ENCODE data around the gene DNAH2. TPM values are rescaled to one million over a fixed set of nuclear protein-coding genes. Genes with fewer than 3 reads are reported as not detected.

Gene DNAH2
- total and polyA plus RNA-seq, 9 of the 15 experiments (the other 6 are each of a cell fraction or from before 2014, with no cell fraction given), result 0.03 TPM; not detected in 8

- TF ChIP-seq POLR2B (IDR thresholded peaks at IDR 0.05; ENCODE audit: low read depth, partially characterized antibody) (no peak), NONO (IDR thresholded peaks at IDR 0.05; ENCODE audit: low read depth in 2 of 2, low read length in 1 of 2) (peak in 1 of 2 experiments; percentile 87; a peak in 2 of 4 replicates), ZNF24 (IDR thresholded peaks at IDR 0.05) (no peak), GATA2 (CRISPR knock-in tag; IDR thresholded peaks at IDR 0.05) (no peak), DNMT1 (IDR thresholded peaks at IDR 0.05) (no peak), FOXA3 (CRISPR knock-in tag; conservative IDR thresholded peaks at IDR 0.05 in 1 of 2, IDR thresholded peaks at IDR 0.05 in 1 of 2) (no peak), PHF21A (IDR thresholded peaks at IDR 0.05; ENCODE audit: borderline replicate concordance, low read depth) (no peak), ZNF583 (CRISPR knock-in tag; IDR thresholded peaks at IDR 0.05) (no peak), PHB (CRISPR knock-in tag; IDR thresholded peaks at IDR 0.05) (no peak), ZFP1 (CRISPR knock-in tag; IDR thresholded peaks at IDR 0.05) (no peak), EP300 (IDR thresholded peaks at IDR 0.05; ENCODE audit: low read length) (no peak), ZNF766 (CRISPR knock-in tag; conservative IDR thresholded peaks at IDR 0.05) (no peak), JUND (IDR thresholded peaks at IDR 0.05; ENCODE audit: borderline replicate concordance, low read depth, low read length) (peak; percentile 64), JUND (tag; IDR thresholded peaks at IDR 0.05; ENCODE audit: borderline replicate concordance, low read depth, low read length) (no peak), BRD4 (IDR thresholded peaks at IDR 0.05) (no peak), HDAC3 (IDR thresholded peaks at IDR 0.05; ENCODE audit: borderline replicate concordance, partially characterized antibody) (no peak), TCF7L2 (IDR thresholded peaks at IDR 0.05; ENCODE audit: low read depth, low read length) (peak; percentile 82), CBFB (CRISPR knock-in tag; IDR thresholded peaks at IDR 0.05) (no peak), MAFG (tag; conservative IDR thresholded peaks at IDR 0.05) (no peak)
- TF ChIP-seq, protein P1, sequence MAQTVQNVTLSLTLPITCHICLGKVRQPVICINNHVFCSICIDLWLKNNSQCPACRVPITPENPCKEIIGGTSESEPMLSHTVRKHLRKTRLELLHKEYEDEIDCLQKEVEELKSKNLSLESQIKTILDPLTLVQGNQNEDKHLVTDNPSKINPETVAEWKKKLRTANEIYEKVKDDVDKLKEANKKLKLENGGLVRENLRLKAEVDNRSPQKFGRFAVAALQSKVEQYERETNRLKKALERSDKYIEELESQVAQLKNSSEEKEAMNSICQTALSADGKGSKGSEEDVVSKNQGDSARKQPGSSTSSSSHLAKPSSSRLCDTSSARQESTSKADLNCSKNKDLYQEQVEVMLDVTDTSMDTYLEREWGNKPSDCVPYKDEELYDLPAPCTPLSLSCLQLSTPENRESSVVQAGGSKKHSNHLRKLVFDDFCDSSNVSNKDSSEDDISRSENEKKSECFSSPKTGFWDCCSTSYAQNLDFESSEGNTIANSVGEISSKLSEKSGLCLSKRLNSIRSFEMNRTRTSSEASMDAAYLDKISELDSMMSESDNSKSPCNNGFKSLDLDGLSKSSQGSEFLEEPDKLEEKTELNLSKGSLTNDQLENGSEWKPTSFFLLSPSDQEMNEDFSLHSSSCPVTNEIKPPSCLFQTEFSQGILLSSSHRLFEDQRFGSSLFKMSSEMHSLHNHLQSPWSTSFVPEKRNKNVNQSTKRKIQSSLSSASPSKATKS (CRISPR knock-in tag; IDR thresholded peaks at IDR 0.05), result no peak
- TF ChIP-seq, protein P2, sequence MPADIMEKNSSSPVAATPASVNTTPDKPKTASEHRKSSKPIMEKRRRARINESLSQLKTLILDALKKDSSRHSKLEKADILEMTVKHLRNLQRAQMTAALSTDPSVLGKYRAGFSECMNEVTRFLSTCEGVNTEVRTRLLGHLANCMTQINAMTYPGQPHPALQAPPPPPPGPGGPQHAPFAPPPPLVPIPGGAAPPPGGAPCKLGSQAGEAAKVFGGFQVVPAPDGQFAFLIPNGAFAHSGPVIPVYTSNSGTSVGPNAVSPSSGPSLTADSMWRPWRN (IDR thresholded peaks at IDR 0.05; ENCODE audit: low read depth), result no peak
- TF ChIP-seq, protein P3, sequence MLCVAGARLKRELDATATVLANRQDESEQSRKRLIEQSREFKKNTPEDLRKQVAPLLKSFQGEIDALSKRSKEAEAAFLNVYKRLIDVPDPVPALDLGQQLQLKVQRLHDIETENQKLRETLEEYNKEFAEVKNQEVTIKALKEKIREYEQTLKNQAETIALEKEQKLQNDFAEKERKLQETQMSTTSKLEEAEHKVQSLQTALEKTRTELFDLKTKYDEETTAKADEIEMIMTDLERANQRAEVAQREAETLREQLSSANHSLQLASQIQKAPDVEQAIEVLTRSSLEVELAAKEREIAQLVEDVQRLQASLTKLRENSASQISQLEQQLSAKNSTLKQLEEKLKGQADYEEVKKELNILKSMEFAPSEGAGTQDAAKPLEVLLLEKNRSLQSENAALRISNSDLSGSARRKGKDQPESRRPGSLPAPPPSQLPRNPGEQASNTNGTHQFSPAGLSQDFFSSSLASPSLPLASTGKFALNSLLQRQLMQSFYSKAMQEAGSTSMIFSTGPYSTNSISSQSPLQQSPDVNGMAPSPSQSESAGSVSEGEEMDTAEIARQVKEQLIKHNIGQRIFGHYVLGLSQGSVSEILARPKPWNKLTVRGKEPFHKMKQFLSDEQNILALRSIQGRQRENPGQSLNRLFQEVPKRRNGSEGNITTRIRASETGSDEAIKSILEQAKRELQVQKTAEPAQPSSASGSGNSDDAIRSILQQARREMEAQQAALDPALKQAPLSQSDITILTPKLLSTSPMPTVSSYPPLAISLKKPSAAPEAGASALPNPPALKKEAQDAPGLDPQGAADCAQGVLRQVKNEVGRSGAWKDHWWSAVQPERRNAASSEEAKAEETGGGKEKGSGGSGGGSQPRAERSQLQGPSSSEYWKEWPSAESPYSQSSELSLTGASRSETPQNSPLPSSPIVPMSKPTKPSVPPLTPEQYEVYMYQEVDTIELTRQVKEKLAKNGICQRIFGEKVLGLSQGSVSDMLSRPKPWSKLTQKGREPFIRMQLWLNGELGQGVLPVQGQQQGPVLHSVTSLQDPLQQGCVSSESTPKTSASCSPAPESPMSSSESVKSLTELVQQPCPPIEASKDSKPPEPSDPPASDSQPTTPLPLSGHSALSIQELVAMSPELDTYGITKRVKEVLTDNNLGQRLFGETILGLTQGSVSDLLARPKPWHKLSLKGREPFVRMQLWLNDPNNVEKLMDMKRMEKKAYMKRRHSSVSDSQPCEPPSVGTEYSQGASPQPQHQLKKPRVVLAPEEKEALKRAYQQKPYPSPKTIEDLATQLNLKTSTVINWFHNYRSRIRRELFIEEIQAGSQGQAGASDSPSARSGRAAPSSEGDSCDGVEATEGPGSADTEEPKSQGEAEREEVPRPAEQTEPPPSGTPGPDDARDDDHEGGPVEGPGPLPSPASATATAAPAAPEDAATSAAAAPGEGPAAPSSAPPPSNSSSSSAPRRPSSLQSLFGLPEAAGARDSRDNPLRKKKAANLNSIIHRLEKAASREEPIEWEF (CRISPR knock-in tag; IDR thresholded peaks at IDR 0.05), result no peak
These were observed 122.3 kb downstream of the DNAH2 start (continued) for GRCh38 chr17:7839876-7840261.

Measured in K562 (cell line).